HUES48 (cell line): Measurements from ENCODE around the gene ULK3.

ENCODE experiments used
- H3K27ac ChIP-seq: one replicate; pipeline ENCODE4 v1.7.0; 2013; ENCODE audit warnings: low read depth, low read length, inconsistent platforms
- H3K27me3 ChIP-seq: 2 replicates; pipeline ENCODE4 v1.6.1; 2013; ENCODE audit warnings: mild to moderate bottlenecking, low read length; ENCODE audit not compliant: control insufficient read depth, insufficient read depth
- H3K36me3 ChIP-seq: 2 replicates; pipeline ENCODE4 v1.6.1; 2013; ENCODE audit warnings: low read length; ENCODE audit not compliant: control insufficient read depth, insufficient read depth
- H3K4me1 ChIP-seq: 2 replicates; pipeline ENCODE4 v1.6.1; 2013; ENCODE audit warnings: mild to moderate bottlenecking, low read length; ENCODE audit not compliant: control insufficient read depth, insufficient read depth
- H3K4me3 ChIP-seq: 2 replicates; pipeline ENCODE4 v1.5.1; 2013; ENCODE audit warnings: mild to moderate bottlenecking, low read depth, low read length
- H3K9ac ChIP-seq: 2 replicates; pipeline ENCODE4 v1.6.1; 2013; ENCODE audit warnings: mild to moderate bottlenecking, low read depth, low read length, moderate library complexity
- H3K9me3 ChIP-seq: 2 replicates; pipeline ENCODE4 v1.6.1; 2013; ENCODE audit warnings: low read length; ENCODE audit not compliant: control insufficient read depth, insufficient read depth

Gene ULK3

DNA sequence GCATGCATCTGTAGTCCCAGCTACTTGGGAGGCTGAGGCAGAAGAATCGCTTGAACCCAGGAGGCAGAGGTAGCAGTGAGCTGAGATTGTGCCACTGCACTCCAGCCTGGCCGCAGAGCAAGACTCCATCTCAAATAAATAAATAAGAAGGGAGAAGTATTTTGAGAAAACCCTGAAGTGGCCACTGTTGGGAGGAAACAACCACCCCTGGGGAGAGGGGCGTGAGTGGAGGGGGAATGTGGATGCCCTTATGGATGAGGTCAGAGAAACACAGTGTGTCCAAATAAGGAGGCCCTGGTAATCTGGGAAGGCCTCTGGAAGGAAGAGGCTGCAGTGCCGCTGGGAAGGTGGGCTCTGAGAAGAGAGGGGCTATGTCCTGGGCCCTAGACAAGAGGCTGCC is 20.7 kb downstream of the ULK3 start:
- no peak overlapping the region for H3K4me3 ChIP-seq
- no peak overlapping the region for H3K27ac ChIP-seq
- no peaks in the 10 kb centered on the region for H3K36me3 ChIP-seq
- no peak overlapping the region for H3K9ac ChIP-seq
- H3K27me3 ChIP-seq: peaks cover 25% of the 10 kb centered on the region
- H3K9me3 ChIP-seq: no peaks in the 10 kb centered on the region
- peaks cover 4% of the 10 kb centered on the region; the same call in 1 of the 2 replicates for H3K4me1 ChIP-seq

DNA sequence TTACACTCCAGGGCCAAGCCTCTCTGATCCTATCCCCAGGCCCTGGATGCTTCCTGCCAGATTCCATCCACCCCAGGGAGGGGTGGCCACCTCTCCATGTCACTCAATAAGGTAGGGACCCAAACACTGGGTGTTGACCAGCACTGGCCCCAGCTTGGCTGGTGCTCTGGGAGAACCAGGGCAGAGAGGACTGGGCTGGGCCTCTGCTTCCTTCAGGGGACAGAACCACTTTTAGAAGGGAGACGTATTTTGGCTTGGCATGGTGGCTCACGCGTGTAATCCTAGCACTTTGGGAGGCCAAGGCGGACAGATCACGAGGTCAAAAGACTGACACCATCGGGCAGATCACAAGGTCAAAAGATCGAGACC is 21.2 kb downstream of the ULK3 start:
- no peaks in the 10 kb centered on the region for H3K9me3 ChIP-seq
- no peak overlapping the region for H3K4me3 ChIP-seq
- peaks cover 4% of the 10 kb centered on the region; the same call in 1 of the 2 replicates for H3K4me1 ChIP-seq
- no peak overlapping the region for H3K9ac ChIP-seq
- H3K27me3 ChIP-seq: peaks cover 20% of the 10 kb centered on the region
- peak overlapping the region; percentile 37 for H3K27ac ChIP-seq
- no peaks in the 10 kb centered on the region for H3K36me3 ChIP-seq

DNA sequence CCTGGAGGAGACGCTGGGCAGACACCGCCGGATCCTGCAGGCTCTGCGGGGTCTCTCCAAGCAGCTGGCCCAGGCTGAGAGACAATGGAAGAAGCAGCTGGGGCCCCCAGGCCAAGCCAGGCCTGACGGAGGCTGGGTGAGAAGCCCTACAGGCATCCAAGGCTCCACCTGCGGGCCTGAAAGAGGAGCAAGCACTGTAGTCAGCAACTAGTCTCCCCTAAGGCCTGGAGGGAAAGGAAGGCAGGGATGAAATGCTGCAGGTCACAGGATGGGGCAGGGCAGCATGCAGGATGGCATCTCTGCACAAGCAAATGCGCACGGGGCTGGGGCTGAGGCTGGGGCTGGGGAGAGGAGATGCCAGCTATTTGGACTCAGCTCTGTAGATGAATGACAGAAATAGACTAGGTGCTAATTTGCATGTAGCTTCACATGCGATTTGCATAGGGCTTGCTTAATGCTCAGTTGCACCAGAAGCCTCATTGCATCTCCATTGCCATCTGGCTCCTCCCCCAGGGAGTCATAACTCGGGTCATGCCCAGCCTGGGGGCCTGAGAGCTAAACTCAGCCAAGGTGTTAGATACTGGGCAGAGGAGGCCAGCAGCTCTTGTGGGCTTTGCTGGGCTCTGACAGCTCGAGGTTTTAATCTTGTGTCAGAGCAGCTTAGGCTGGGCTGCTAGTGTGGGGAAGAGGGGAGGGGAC is 21.7 kb downstream of the ULK3 start:
- Histone ChIP-seq H3K27ac (peak overlapping the region; percentile 37), H3K4me1 (peaks cover 4% of the 10 kb centered on the region; the same call in 1 of the 2 replicates), H3K9me3 (no peaks in the 10 kb centered on the region), H3K36me3 (no peaks in the 10 kb centered on the region), H3K27me3 (peaks cover 16% of the 10 kb centered on the region), H3K4me3 (no peak overlapping the region), H3K9ac (no peak overlapping the region)

DNA sequence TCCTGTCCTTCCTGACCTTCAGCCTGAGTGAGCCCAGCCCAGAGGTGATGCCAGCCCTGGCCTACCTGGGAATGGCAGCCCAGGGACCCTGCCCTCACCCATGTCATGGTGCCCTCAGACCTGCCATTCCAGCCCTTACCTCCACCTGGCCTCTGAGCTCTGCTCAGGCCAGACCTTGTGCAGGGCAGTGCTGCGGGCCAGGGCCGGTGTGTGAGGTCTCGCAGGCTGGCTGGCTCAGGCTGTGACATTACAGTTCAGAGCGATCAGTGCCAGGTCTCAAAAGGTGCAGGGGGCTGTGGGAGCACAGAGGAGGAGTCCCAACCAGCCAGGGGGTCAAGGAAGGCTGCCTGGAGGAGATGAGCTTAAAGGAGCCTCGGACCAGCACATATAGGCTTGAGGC is 22.9 kb downstream of the ULK3 start:
- no peaks in the 10 kb centered on the region for H3K9me3 ChIP-seq
- no peak overlapping the region for H3K27ac ChIP-seq
- H3K36me3 ChIP-seq: no peaks in the 10 kb centered on the region
- peaks cover 4% of the 10 kb centered on the region; the same call in 1 of the 2 replicates for H3K4me1 ChIP-seq
- H3K9ac ChIP-seq: no peak overlapping the region
- no peak overlapping the region for H3K4me3 ChIP-seq
- H3K27me3 ChIP-seq: peaks cover 4% of the 10 kb centered on the region

DNA sequence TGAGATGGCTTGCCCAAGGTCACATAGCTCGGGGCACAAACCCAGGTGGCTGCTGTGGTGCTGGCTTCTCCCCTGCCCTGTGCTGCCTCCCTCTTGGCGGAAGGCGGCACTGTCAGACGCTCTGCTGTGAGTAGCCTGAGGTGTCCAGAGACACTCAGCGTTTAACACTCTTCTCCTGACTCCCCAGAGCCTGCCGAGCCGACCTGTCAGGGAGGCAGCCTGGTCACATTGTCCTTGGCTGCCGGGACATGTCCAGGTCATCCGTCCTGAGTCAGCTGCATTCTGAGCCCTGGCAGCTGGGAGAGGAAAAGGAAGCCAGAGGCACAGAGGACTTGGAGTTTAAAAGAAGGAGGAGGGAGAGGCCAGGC is 25.6 kb downstream of the ULK3 start:
- no peak overlapping the region for H3K4me3 ChIP-seq
- H3K27me3 ChIP-seq: no peaks in the 10 kb centered on the region
- H3K9me3 ChIP-seq: no peaks in the 10 kb centered on the region
- H3K36me3 ChIP-seq: no peaks in the 10 kb centered on the region
- peaks cover 4% of the 10 kb centered on the region; the same call in 1 of the 2 replicates for H3K4me1 ChIP-seq
- H3K9ac ChIP-seq: no peak overlapping the region
- no peak overlapping the region for H3K27ac ChIP-seq

DNA sequence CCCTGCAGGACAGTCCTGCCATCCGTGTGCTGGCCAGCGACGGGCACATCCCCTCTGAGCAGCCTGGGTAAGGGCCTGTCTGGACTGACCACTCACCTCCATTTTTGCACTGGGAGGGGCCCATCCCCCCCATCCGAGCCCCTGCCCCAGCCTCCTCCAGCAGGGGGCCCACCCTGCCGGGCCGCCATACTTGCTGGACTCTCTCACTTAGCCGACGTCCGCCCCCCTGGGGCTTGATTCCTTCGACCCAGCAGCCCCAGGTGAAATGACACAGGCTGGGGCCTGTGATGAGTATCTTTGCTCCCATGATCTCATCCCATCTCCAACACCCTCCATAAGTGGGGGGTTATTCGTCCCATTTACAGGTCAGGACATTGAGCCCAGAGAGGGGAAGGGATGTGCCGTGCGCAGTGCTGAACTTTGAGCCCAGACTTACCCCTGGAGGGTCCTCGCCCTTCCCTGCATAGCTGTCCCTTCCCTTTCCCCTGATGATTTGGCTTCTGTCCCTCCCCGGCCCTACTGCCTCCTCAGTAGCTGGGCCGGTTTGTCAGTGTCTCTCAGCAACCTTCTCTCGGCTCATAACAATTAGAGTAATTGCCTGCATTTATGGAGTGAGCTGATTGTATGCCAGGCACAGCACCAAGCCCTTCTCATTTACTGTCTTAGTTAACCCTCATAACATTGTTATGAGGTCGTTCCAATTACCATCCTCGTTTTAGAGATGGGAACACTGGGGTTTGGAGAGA is 26.2 kb downstream of the ULK3 start:
- no peaks in the 10 kb centered on the region for H3K9me3 ChIP-seq
- H3K4me3 ChIP-seq: no peak overlapping the region
- H3K27me3 ChIP-seq: no peaks in the 10 kb centered on the region
- no peaks in the 10 kb centered on the region for H3K36me3 ChIP-seq
- H3K27ac ChIP-seq: no peak overlapping the region
- no peak overlapping the region for H3K9ac ChIP-seq
- peaks cover 4% of the 10 kb centered on the region; the same call in 1 of the 2 replicates for H3K4me1 ChIP-seq

DNA sequence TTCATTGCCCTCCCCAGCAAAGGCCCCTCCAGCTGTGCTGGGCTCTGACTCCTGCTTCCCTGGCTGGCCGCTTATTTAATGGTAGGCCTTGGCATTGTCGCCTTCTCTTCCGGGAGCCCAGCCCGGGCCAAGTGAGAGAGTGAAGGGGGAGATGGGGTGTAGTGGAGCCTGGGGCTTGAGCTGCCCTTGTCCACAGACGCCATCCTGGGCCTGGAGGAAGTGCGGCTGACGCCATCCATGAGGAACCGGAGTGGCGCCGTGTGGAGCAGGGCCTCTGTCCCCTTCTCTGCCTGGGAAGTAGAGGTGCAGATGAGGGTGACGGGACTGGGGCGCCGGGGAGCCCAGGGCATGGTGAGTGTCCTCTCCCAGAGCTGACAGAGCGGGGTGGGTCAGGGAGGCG is 27.0 kb downstream of the ULK3 start:
- no peak overlapping the region for H3K4me3 ChIP-seq
- no peaks in the 10 kb centered on the region for H3K36me3 ChIP-seq
- no peaks in the 10 kb centered on the region for H3K27me3 ChIP-seq
- no peaks in the 10 kb centered on the region for H3K9me3 ChIP-seq
- no peak overlapping the region for H3K9ac ChIP-seq
- H3K4me1 ChIP-seq: no peaks in the 10 kb centered on the region; the same call in 1 of the 2 replicates
- H3K27ac ChIP-seq: no peak overlapping the region

DNA sequence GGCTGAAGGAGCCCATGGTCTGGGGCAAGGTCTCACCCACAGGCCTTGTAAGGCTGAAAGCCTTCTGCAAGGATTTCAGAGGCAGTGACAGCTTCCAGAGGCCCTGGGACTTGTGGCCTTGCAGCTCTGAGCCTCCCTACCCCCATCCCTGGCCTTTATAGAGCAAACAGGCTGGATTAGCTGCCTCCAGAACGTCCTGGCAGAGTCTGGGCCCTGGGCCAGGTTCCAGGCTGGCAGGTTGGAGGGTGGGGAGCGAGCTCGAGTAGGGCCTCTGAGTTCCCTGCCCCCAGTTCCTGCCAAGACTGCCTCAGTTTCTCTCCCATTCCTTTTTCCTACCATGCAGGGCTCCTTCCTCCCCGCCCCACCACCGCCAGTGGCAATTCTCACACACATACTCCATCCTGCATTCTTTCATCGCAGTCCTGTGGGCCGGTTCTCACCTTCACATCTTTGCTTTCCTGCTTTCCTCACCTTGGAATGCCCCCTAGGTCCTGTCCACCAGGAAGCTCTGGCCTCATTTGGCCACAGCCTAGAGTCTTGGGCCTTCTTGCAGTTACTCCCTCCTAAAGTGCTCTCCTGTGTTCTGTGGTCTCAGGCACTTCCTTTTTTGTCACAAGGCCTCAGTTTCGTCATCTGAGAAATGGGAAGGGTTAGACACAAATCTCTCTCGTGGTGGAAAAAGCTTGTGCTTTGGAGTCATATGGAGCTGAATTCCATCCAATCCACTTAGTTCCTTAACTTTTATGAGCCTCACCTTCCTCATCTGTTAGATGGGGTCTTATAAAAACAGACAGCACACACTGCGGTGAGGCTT is 27.6 kb downstream of the ULK3 start:
- Histone ChIP-seq H3K36me3 (no peaks in the 10 kb centered on the region), H3K4me1 (no peaks in the 10 kb centered on the region; the same call in 1 of the 2 replicates), H3K4me3 (no peak overlapping the region), H3K27ac (no peak overlapping the region), H3K27me3 (no peaks in the 10 kb centered on the region), H3K9ac (no peak overlapping the region), H3K9me3 (no peaks in the 10 kb centered on the region)

DNA sequence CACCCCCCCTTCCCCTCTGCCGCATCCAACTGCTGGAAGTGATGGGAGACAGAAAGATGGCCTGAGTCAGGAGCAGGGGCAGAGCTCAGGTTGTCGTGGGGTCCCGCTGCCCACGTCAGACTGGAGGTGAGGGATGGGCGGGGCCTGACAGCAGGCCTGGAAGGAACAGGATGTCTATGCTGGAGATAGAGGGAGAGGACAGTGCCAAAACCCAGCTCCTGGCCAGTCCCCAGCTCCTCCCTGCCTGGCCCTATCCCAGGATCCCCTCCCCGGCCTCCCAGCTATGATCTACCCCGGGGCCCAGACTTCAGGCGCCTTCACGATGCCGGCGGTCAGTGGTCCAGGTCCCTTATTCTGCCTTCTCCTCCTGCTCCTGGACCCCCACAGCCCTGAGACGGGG is 30.4 kb downstream of the ULK3 start, which contains the start of gene LMAN1L:
LMAN1L (plus strand) TSS at position 303 of the 400 bp plus-strand sequence; CDS start at position 323, 20 bp downstream.
- no peaks in the 10 kb centered on the region for H3K27me3 ChIP-seq
- no peak within 1 kb of the TSS for H3K9ac ChIP-seq
- H3K9me3 ChIP-seq: no peaks in the 10 kb centered on the region
- H3K27ac ChIP-seq: no peak within 1 kb of the TSS
- no peaks in the 10 kb centered on the region; the same call in 1 of the 2 replicates for H3K4me1 ChIP-seq
- H3K4me3 ChIP-seq: no peak within 1 kb of the TSS
- no peaks in the 10 kb centered on the region for H3K36me3 ChIP-seq

DNA sequence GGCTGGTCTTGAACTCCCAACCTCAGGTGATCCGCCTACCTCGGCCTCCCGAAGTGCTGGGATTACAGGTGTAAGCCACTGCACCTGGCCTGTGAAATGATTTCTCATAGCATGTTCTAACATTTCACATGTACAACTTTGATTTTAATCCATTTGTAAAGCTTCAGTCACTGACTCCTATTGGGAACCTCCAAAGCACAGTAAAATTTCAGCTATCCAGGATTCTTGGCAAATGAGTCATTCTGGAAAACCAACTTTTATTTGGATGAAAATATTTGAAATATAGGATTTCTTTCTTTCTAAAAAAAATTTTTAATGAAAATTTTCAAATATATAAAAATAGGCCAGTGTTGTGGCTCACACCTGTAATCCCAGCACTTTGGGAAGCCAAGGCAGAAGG is 33.0 kb downstream of the ULK3 start:
- Histone ChIP-seq H3K4me3 (no peak overlapping the region), H3K9me3 (no peaks in the 10 kb centered on the region), H3K9ac (no peak overlapping the region), H3K27ac (no peak overlapping the region), H3K27me3 (no peaks in the 10 kb centered on the region), H3K4me1 (no peaks in the 10 kb centered on the region), H3K36me3 (no peaks in the 10 kb centered on the region)
